ENCODE data around the gene CENPV. TPM values are rescaled to one million over a fixed set of nuclear protein-coding genes. Genes with fewer than 3 reads are reported as not detected.

CENPV gene
- total and polyA plus RNA-seq, 2 of the 13 experiments (the other 11 are each of a cell fraction or from before 2014, with no cell fraction given): 193 to 292 TPM

DNA sequence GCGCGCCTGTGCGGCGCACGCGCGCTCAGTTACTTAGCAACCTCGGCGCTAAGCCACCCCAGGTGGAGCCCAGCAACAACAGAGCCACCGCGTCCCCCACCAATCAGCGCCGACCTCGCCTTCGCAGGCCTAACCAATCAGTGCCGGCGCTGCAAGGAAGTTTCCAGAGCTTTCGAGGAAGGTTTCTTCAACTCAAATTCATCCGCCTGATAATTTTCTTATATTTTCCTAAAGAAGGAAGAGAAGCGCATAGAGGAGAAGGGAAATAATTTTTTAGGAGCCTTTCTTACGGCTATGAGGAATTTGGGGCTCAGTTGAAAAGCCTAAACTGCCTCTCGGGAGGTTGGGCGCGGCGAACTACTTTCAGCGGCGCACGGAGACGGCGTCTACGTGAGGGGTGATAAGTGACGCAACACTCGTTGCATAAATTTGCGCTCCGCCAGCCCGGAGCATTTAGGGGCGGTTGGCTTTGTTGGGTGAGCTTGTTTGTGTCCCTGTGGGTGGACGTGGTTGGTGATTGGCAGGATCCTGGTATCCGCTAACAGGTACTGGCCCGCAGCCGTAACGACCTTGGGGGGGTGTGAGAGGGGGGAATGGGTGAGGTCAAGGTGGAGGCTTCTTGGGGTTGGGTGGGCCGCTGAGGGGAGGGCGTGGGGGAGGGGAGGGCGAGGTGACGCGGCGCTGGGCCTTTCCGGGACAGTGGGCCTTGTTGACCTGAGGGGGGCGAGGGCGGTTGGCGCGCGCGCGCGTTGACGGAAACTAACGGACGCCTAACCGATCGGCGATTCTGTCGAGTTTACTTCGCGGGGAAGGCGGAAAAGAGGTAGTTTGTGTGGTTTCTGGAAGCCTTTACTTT is 27.6 kb upstream of the CENPV start, which contains the start of gene UBB (continued):
- peak; percentile 57 for TF ChIP-seq NR2C2 (CRISPR knock-in tag; IDR thresholded peaks at IDR 0.05; ENCODE audit: borderline replicate concordance)
- TF ChIP-seq SIX4 (CRISPR knock-in tag; IDR thresholded peaks at IDR 0.05): peak; percentile 26; the same call in 1 of the 2 replicates
- TF ChIP-seq, protein P1, sequence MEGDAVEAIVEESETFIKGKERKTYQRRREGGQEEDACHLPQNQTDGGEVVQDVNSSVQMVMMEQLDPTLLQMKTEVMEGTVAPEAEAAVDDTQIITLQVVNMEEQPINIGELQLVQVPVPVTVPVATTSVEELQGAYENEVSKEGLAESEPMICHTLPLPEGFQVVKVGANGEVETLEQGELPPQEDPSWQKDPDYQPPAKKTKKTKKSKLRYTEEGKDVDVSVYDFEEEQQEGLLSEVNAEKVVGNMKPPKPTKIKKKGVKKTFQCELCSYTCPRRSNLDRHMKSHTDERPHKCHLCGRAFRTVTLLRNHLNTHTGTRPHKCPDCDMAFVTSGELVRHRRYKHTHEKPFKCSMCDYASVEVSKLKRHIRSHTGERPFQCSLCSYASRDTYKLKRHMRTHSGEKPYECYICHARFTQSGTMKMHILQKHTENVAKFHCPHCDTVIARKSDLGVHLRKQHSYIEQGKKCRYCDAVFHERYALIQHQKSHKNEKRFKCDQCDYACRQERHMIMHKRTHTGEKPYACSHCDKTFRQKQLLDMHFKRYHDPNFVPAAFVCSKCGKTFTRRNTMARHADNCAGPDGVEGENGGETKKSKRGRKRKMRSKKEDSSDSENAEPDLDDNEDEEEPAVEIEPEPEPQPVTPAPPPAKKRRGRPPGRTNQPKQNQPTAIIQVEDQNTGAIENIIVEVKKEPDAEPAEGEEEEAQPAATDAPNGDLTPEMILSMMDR (CRISPR knock-in tag; IDR thresholded peaks at IDR 0.05): peak; percentile 52
- TF ChIP-seq PHB2 (IDR thresholded peaks at IDR 0.05; ENCODE audit: partially characterized antibody): no peak
- TF ChIP-seq, protein P2, sequence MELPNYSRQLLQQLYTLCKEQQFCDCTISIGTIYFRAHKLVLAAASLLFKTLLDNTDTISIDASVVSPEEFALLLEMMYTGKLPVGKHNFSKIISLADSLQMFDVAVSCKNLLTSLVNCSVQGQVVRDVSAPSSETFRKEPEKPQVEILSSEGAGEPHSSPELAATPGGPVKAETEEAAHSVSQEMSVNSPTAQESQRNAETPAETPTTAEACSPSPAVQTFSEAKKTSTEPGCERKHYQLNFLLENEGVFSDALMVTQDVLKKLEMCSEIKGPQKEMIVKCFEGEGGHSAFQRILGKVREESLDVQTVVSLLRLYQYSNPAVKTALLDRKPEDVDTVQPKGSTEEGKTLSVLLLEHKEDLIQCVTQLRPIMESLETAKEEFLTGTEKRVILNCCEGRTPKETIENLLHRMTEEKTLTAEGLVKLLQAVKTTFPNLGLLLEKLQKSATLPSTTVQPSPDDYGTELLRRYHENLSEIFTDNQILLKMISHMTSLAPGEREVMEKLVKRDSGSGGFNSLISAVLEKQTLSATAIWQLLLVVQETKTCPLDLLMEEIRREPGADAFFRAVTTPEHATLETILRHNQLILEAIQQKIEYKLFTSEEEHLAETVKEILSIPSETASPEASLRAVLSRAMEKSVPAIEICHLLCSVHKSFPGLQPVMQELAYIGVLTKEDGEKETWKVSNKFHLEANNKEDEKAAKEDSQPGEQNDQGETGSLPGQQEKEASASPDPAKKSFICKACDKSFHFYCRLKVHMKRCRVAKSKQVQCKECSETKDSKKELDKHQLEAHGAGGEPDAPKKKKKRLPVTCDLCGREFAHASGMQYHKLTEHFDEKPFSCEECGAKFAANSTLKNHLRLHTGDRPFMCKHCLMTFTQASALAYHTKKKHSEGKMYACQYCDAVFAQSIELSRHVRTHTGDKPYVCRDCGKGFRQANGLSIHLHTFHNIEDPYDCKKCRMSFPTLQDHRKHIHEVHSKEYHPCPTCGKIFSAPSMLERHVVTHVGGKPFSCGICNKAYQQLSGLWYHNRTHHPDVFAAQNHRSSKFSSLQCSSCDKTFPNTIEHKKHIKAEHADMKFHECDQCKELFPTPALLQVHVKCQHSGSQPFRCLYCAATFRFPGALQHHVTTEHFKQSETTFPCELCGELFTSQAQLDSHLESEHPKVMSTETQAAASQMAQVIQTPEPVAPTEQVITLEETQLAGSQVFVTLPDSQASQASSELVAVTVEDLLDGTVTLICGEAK (IDR thresholded peaks at IDR 0.05): no peak
- TF ChIP-seq, protein P2 (CRISPR knock-in tag; IDR thresholded peaks at IDR 0.05): peak; percentile 69; the same call in 1 of the 2 replicates
- no peak for TF ChIP-seq DPF2 (CRISPR knock-in tag; IDR thresholded peaks at IDR 0.05; ENCODE audit: borderline replicate concordance, low read depth)
- no peak for TF ChIP-seq SMARCE1 (IDR thresholded peaks at IDR 0.05; ENCODE audit: borderline replicate concordance)
- TF ChIP-seq ZFP41 (CRISPR knock-in tag; IDR thresholded peaks at IDR 0.05; ENCODE audit: borderline replicate concordance): no peak
- TF ChIP-seq, protein P3, sequence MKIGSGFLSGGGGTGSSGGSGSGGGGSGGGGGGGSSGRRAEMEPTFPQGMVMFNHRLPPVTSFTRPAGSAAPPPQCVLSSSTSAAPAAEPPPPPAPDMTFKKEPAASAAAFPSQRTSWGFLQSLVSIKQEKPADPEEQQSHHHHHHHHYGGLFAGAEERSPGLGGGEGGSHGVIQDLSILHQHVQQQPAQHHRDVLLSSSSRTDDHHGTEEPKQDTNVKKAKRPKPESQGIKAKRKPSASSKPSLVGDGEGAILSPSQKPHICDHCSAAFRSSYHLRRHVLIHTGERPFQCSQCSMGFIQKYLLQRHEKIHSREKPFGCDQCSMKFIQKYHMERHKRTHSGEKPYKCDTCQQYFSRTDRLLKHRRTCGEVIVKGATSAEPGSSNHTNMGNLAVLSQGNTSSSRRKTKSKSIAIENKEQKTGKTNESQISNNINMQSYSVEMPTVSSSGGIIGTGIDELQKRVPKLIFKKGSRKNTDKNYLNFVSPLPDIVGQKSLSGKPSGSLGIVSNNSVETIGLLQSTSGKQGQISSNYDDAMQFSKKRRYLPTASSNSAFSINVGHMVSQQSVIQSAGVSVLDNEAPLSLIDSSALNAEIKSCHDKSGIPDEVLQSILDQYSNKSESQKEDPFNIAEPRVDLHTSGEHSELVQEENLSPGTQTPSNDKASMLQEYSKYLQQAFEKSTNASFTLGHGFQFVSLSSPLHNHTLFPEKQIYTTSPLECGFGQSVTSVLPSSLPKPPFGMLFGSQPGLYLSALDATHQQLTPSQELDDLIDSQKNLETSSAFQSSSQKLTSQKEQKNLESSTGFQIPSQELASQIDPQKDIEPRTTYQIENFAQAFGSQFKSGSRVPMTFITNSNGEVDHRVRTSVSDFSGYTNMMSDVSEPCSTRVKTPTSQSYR (CRISPR knock-in tag; IDR thresholded peaks at IDR 0.05; ENCODE audit: borderline replicate concordance): peak; percentile 81; the same call in 1 of the 2 replicates
- TF ChIP-seq, protein P4, sequence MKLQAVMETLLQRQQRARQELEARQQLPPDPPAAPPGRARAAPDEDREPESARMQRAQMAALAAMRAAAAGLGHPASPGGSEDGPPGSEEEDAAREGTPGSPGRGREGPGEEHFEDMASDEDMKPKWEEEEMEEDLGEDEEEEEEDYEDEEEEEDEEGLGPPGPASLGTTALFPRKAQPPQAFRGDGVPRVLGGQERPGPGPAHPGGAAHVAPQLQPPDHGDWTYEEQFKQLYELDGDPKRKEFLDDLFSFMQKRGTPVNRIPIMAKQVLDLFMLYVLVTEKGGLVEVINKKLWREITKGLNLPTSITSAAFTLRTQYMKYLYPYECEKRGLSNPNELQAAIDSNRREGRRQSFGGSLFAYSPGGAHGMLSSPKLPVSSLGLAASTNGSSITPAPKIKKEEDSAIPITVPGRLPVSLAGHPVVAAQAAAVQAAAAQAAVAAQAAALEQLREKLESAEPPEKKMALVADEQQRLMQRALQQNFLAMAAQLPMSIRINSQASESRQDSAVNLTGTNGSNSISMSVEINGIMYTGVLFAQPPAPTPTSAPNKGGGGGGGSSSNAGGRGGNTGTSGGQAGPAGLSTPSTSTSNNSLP (IDR thresholded peaks at IDR 0.05; ENCODE audit: low read depth, low read length): peak; percentile 87

All from HepG2 (cell line).